GM12878 (cell line): ENCODE measurements around the gene KTN1. TPM values are rescaled to one million over a fixed set of nuclear protein-coding genes. Genes with fewer than 3 reads are reported as not detected.

Experiments used
- ATAC-seq: fragments of 200-7000 bp; cut with Tn5 transposase; 3 replicates; pipeline ENCODE4 v1.9.1; 2020; ENCODE audit warnings: mild to moderate bottlenecking, moderate library complexity
- BruUV-seq: library from RNA; stranded (reverse); fragments of 400-500 nt; replicated peaks from 2 replicates; lab custom pipeline; 2021; lab: Mats Ljungman, UMichigan
- CTCF ChIA-PET: fragments of 300-600 bp; sonication (Branson Sonifier 250); formaldehyde crosslinking; extraction: SDS; loops from one replicate; lab custom pipeline; 2021; ENCODE audit warnings: inconsistent platforms; lab: Yijun Ruan, JAX
- POLR2A ChIA-PET: fragments of 350-600 bp; formaldehyde crosslinking; extraction: SDS; loops from one replicate; lab custom pipeline; 2021; ENCODE audit warnings: inconsistent platforms; lab: Charles Lee
- RAD21 ChIA-PET: fragments of 300-600 bp; sonication (Branson Sonifier 250); formaldehyde crosslinking; loops from one replicate; lab custom pipeline; 2023; ENCODE audit warnings: antibody characterized with exemption; ENCODE audit not compliant: unreplicated experiment; lab: Charles Lee
- SMC1A ChIA-PET: fragments of 300-600 bp; sonication (Branson Sonifier 250); formaldehyde crosslinking; loops from one replicate; lab custom pipeline; 2023; ENCODE audit not compliant: unreplicated experiment, uncharacterized antibody; lab: Charles Lee
- DNase-seq: peaks from one replicate; pipeline ENCODE4 v3.0.0-alpha.2; 2011; ENCODE audit warnings: low read depth, low spot score
- FAIRE-seq: peaks from 3 replicates; lab custom pipeline; 2011; peaks lifted over from hg19 to GRCh38; lab: Jason Lieb, UNC
- H2AFZ ChIP-seq: 2 replicates; pipeline ENCODE4 v1.6.0; 2011; ENCODE audit warnings: low read depth, low read length, control low read depth; ENCODE audit not compliant: control insufficient read depth
- H3K27ac ChIP-seq: 2 replicates; pipeline ENCODE4 v1.5.1; 2011; ENCODE audit warnings: control low read depth; ENCODE audit not compliant: control insufficient read depth, insufficient read depth
- H3K27me3 ChIP-seq, 2 experiments: replicated peaks in 1 of 2; 2 replicates each; pipeline versions ENCODE4 v1.6.0 to v1.6.1; 2011; ENCODE audit warnings: low read length in 1 of 2; ENCODE audit not compliant: control insufficient read depth in 2 of 2, insufficient read depth in 2 of 2
- H3K36me3 ChIP-seq, 2 experiments: 2 replicates each; pipeline ENCODE4 v1.5.1; 2011; ENCODE audit warnings: low read length in 1 of 2; ENCODE audit not compliant: control insufficient read depth in 2 of 2, insufficient read depth in 2 of 2
- H3K4me1 ChIP-seq: 2 replicates; pipeline ENCODE4 v1.6.1; 2011; ENCODE audit warnings: mild to moderate bottlenecking, low read length, moderate library complexity, mixed read lengths; ENCODE audit not compliant: control insufficient read depth, insufficient read depth
- H3K4me2 ChIP-seq: 2 replicates; pipeline ENCODE4 v1.6.0; 2011; ENCODE audit warnings: control low read depth; ENCODE audit not compliant: control insufficient read depth, insufficient read depth
- H3K4me3 ChIP-seq: fragments of 200-600 bp; sonication (generic); 2 replicates; pipeline ENCODE4 v1.5.1; 2016
- H3K79me2 ChIP-seq: 2 replicates; pipeline ENCODE4 v1.6.0; 2011; ENCODE audit warnings: low read length; ENCODE audit not compliant: control insufficient read depth, insufficient read depth
- H3K9ac ChIP-seq: 2 replicates; pipeline ENCODE4 v1.8.0; 2011; ENCODE audit warnings: low read length, control low read depth, mixed read lengths; ENCODE audit not compliant: control insufficient read depth, insufficient read depth
- H3K9me3 ChIP-seq: replicated peaks from 3 replicates; pipeline ENCODE4 v1.5.1; 2011; ENCODE audit warnings: mild to moderate bottlenecking, low read length; ENCODE audit not compliant: control insufficient read depth, insufficient read depth
- H4K20me1 ChIP-seq: 2 replicates; pipeline ENCODE4 v1.6.0; 2011; ENCODE audit not compliant: control insufficient read depth, insufficient read depth
- ATF2 ChIP-seq: IDR thresholded peaks from 2 replicates; pipeline ENCODE4 v1.6.1; 2012; ENCODE audit warnings: low read length, inconsistent platforms
- CTCF ChIP-seq, 3 experiments: IDR thresholded peaks in 2 of 3; conservative IDR thresholded peaks in 1 of 3; 2 replicates each; pipeline ENCODE4 v1.5.1; 2011; ENCODE audit warnings: low read depth in 3 of 3, low read length in 3 of 3, mild to moderate bottlenecking in 3 of 3, control low read depth in 2 of 3, moderate library complexity in 2 of 3, inconsistent platforms in 1 of 3, mixed read lengths in 1 of 3; ENCODE audit not compliant: control insufficient read depth in 2 of 3, insufficient read depth in 1 of 3; ENCODE audit errors: extremely low read depth in 1 of 3
- DPF2 ChIP-seq: fragments of 450-650 bp; IDR thresholded peaks from 2 replicates; pipeline ENCODE4 v1.6.1; 2017; ENCODE audit warnings: mild to moderate bottlenecking
- HDAC6 ChIP-seq: fragments of 200-600 bp; sonication (generic); IDR thresholded peaks from one replicate; pipeline ENCODE4 v1.8.0; 2017; ENCODE audit warnings: antibody characterized with exemption; ENCODE audit not compliant: unreplicated experiment
- IRF4 ChIP-seq: IDR thresholded peaks from 2 replicates; pipeline ENCODE4 v1.6.1; 2011; ENCODE audit warnings: low read depth, low read length
- KDM1A ChIP-seq: fragments of 200-600 bp; sonication (generic); IDR thresholded peaks from 2 replicates; pipeline ENCODE4 v1.6.1; 2016; ENCODE audit warnings: borderline replicate concordance
- MXI1 ChIP-seq: fragments of 150-350 bp; IDR thresholded peaks from 2 replicates; pipeline ENCODE4 v1.6.1; 2011; ENCODE audit warnings: low read depth, mild to moderate bottlenecking, inconsistent platforms, low read length, improper control_type of control experiment
- NBN ChIP-seq: fragments of 450-650 bp; IDR thresholded peaks from 2 replicates; pipeline ENCODE4 v1.6.1; 2016
- POLR2AphosphoS2 ChIP-seq: IDR thresholded peaks from 2 replicates; pipeline ENCODE4 v1.6.1; 2011; ENCODE audit warnings: low read depth, mild to moderate bottlenecking, low read length, improper control_type of control experiment, moderate library complexity
- RCOR1 ChIP-seq: conservative IDR thresholded peaks from 2 replicates; pipeline ENCODE4 v1.6.1; 2012; ENCODE audit warnings: low read depth, low read length, improper control_type of control experiment
- RELA ChIP-seq: fragments of 450-650 bp; IDR thresholded peaks from 2 replicates; pipeline ENCODE4 v1.8.0; 2014; ENCODE audit warnings: borderline replicate concordance; ENCODE audit not compliant: partially characterized antibody
- SPI1 ChIP-seq: IDR thresholded peaks from 2 replicates; pipeline ENCODE4 v1.6.1; 2011; ENCODE audit warnings: low read depth, mild to moderate bottlenecking, low read length, moderate library complexity, borderline replicate concordance; ENCODE audit not compliant: insufficient read depth
- SRF ChIP-seq, 2 experiments: IDR thresholded peaks; 2 replicates each; pipeline ENCODE4 v1.6.1; 2011; ENCODE audit warnings: low read depth in 2 of 2, low read length in 2 of 2, mild to moderate bottlenecking in 1 of 2, moderate library complexity in 1 of 2
- TBL1XR1 ChIP-seq: IDR thresholded peaks from 2 replicates; pipeline ENCODE4 v1.6.1; 2012; ENCODE audit warnings: low read depth, low read length, improper control_type of control experiment
- ZNF384 ChIP-seq: IDR thresholded peaks from 2 replicates; pipeline ENCODE4 v1.6.1; 2012; ENCODE audit warnings: low read depth, mild to moderate bottlenecking, low read length, improper control_type of control experiment, borderline replicate concordance
- ZZZ3 ChIP-seq: IDR thresholded peaks from 2 replicates; pipeline ENCODE4 v1.6.1; 2011; ENCODE audit warnings: low read depth; ENCODE audit not compliant: control insufficient read depth, insufficient read length
- WGBS: methylation state at CpG from one replicate; pipeline ENCODE4 v1.1.6; 2016; ENCODE audit warnings: low lambda C conversion rate; ENCODE audit not compliant: insufficient replicate concordance, insufficient coverage; ENCODE audit errors: missing lambda C conversion rate; 5-methylcytosine and 5-hydroxymethylcytosine counted together
- in situ Hi-C: fragments of 300-500 bp; cut with MboI; formaldehyde crosslinking; loops from 9 replicates; pipeline ENCODE4 v1.14.3; 2018; ENCODE audit warnings: mixed read lengths
- intact Hi-C: fragments of 100-400 bp; cut with micrococcal nuclease; formaldehyde crosslinking; loops from one replicate; pipeline ENCODE4 v1.14.2; 2022; ENCODE audit not compliant: unreplicated experiment
- polyA plus RNA-seq, 11 experiments: library from polyadenylated mRNA; depleted of rRNA in 4 of 11; unstranded in 6 of 11; stranded (reverse) in 5 of 11; fragments of >200 nt; fragmentation: Nextera tagmentation in 4 of 11; fragmentation: Illumina TruSeq in 1 of 11; extraction: Ambion mirVana in 4 of 11; extraction: Trizol in 1 of 11; gene quantifications; 1 replicate in 1 of 11; 2 replicates in 10 of 11; pipeline versions ENCODE4 v1.2.1 to v1.2.3, GENCODE V29; 2011 to 2016; ENCODE audit warnings: inconsistent platforms in 2 of 11, missing spikeins in 2 of 11, low read depth in 1 of 11
- total RNA-seq, 4 experiments: library from RNA; depleted of rRNA in 3 of 4; stranded (reverse); fragments of >200 nt in 3 of 4; fragmentation: Illumina TruSeq in 1 of 4; extraction: Trizol in 1 of 4; gene quantifications; 2 replicates each; pipeline versions ENCODE4 v1.2.1 to v1.2.3, GENCODE V29; 2013 to 2021
- TF ChIP-seq, protein P1 (sequence below): fragments of 450-650 bp; IDR thresholded peaks from 2 replicates; pipeline ENCODE4 v1.6.1; 2018; ENCODE audit warnings: mild to moderate bottlenecking, low read depth, moderate library complexity; ENCODE audit not compliant: partially characterized antibody
- TF ChIP-seq, protein P2 (sequence below): IDR thresholded peaks from 2 replicates; pipeline ENCODE4 v1.6.1; 2012; ENCODE audit warnings: low read depth, low read length, improper control_type of control experiment

KTN1 gene
- total and polyA plus RNA-seq, 10 of the 15 experiments (the other 5 are each of a cell fraction or from before 2014, with no cell fraction given): 50.6 to 154 (median 84.2) TPM

- Histone ChIP-seq H3K36me3 (no peaks in the 10 kb centered on the region), H3K4me2 (no peak overlapping the region), H3K4me3 (no peak overlapping the region), H3K9ac (no peak overlapping the region), H3K27ac (no peak overlapping the region), H3K27me3 (no peaks in the 10 kb centered on the region), H4K20me1 (no peaks in the 10 kb centered on the region), H3K79me2 (no peaks in the 10 kb centered on the region), H2AFZ (no peak overlapping the region), H3K9me3 (peaks cover 2% of the 10 kb centered on the region; the same call in 2 of the 3 replicates), H3K4me1 (no peaks in the 10 kb centered on the region; the same call in none of the 2 replicates)
- BruUV-seq: no TSS peak
- ChIA-PET SMC1A (interaction anchor here (1.4 kb wide), 2 partner anchors 10 to 87 kb away, joined by 3 to 7 read pairs; no protein-coding TSS in a partner anchor), POLR2A (no interaction called here), CTCF (interaction anchor here (0.6 kb wide), 1 partner anchor 128 kb away, joined by 3 read pairs; no protein-coding TSS in a partner anchor), RAD21 (no interaction called here)
- FAIRE-seq: no peak
- DNase-seq: no peak
- 60% methylated on average over 5 of the region's 5 CpGs for WGBS
- no peak for ATAC-seq
- no peak for TF ChIP-seq TBL1XR1
- TF ChIP-seq SRF (IDR thresholded peaks at IDR 0.05; ENCODE audit: low read depth in 2 of 2, low read length in 2 of 2): no peak
- TF ChIP-seq, protein P1, sequence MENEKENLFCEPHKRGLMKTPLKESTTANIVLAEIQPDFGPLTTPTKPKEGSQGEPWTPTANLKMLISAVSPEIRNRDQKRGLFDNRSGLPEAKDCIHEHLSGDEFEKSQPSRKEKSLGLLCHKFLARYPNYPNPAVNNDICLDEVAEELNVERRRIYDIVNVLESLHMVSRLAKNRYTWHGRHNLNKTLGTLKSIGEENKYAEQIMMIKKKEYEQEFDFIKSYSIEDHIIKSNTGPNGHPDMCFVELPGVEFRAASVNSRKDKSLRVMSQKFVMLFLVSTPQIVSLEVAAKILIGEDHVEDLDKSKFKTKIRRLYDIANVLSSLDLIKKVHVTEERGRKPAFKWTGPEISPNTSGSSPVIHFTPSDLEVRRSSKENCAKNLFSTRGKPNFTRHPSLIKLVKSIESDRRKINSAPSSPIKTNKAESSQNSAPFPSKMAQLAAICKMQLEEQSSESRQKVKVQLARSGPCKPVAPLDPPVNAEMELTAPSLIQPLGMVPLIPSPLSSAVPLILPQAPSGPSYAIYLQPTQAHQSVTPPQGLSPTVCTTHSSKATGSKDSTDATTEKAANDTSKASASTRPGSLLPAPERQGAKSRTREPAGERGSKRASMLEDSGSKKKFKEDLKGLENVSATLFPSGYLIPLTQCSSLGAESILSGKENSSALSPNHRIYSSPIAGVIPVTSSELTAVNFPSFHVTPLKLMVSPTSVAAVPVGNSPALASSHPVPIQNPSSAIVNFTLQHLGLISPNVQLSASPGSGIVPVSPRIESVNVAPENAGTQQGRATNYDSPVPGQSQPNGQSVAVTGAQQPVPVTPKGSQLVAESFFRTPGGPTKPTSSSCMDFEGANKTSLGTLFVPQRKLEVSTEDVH: no peak
- no peak for TF ChIP-seq ZZZ3
- no peak for TF ChIP-seq CTCF (IDR thresholded peaks at IDR 0.05 in 2 of 3, conservative IDR thresholded peaks at IDR 0.05 in 1 of 3; ENCODE audit: control insufficient read depth in 2 of 3, extremely low read depth in 1 of 3, insufficient read depth in 1 of 3, low read depth in 3 of 3, low read length in 3 of 3)
- no peak for TF ChIP-seq ATF2
- TF ChIP-seq DPF2: no peak
- no peak for TF ChIP-seq ZNF384
- no peak for TF ChIP-seq MXI1
- no peak for TF ChIP-seq RELA
- TF ChIP-seq KDM1A: no peak
- TF ChIP-seq NBN: no peak
- no peak for TF ChIP-seq IRF4
- TF ChIP-seq RCOR1: no peak
- no peak for TF ChIP-seq POLR2AphosphoS2
- TF ChIP-seq, protein P2, sequence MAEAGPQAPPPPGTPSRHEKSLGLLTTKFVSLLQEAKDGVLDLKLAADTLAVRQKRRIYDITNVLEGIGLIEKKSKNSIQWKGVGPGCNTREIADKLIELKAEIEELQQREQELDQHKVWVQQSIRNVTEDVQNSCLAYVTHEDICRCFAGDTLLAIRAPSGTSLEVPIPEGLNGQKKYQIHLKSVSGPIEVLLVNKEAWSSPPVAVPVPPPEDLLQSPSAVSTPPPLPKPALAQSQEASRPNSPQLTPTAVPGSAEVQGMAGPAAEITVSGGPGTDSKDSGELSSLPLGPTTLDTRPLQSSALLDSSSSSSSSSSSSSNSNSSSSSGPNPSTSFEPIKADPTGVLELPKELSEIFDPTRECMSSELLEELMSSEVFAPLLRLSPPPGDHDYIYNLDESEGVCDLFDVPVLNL: no peak
- TF ChIP-seq SPI1: no peak
- no peak for TF ChIP-seq HDAC6
- intact Hi-C loops: no loop called here
- in situ Hi-C loops: no loop called here
Observed at GRCh38 chr14:55533960-55534359, 46.0 kb upstream of the KTN1 start.
